Kidney (tissue), 14 donors: ENCODE measurements around the gene MYH10. TPM values are rescaled to one million over a fixed set of nuclear protein-coding genes. Genes with fewer than 3 reads are reported as not detected.

Experiments
- DNase-seq, 5 donors: peaks; one replicate each; pipeline ENCODE4 v3.0.0-alpha.2; 2013 to 2020
- FAIRE-seq: peaks from 2 replicates; lab custom pipeline; 2012; peaks lifted over from hg19 to GRCh38; lab: Jason Lieb, UNC
- H3K27ac ChIP-seq, 2 donors: one replicate each; pipeline ENCODE4 v1.7.0; 2013; ENCODE audit warnings: low read depth in 2 of 2, low read length in 2 of 2, inconsistent platforms in 1 of 2
- H3K27me3 ChIP-seq: one replicate; pipeline ENCODE4 v1.7.1; 2013; ENCODE audit warnings: low read length, inconsistent platforms; ENCODE audit not compliant: control insufficient read depth, insufficient read depth
- H3K36me3 ChIP-seq, 3 donors: one replicate each; pipeline versions ENCODE4 v1.7.0 to v1.7.1; 2013; ENCODE audit warnings: low read length in 3 of 3, control low read depth in 1 of 3, inconsistent platforms in 1 of 3; ENCODE audit not compliant: insufficient read depth in 3 of 3, control insufficient read depth in 2 of 3
- H3K4me1 ChIP-seq, 3 donors: one replicate each; pipeline versions ENCODE4 v1.7.0 to v1.7.1; 2013; ENCODE audit warnings: low read length in 3 of 3, inconsistent platforms in 1 of 3, low read depth in 1 of 3; ENCODE audit not compliant: control insufficient read depth in 2 of 3, insufficient read depth in 2 of 3
- H3K4me3 ChIP-seq, 3 donors: one replicate each; pipeline versions ENCODE4 v1.7.0 to v1.8.1; 2013; ENCODE audit warnings: low read length in 3 of 3, control low read depth in 1 of 3, inconsistent platforms in 1 of 3
- H3K9ac ChIP-seq, 3 donors: one replicate each; pipeline versions ENCODE4 v1.7.0 to v1.7.1; 2013; ENCODE audit warnings: low read length in 3 of 3, control low read depth in 1 of 3, inconsistent platforms in 1 of 3
- H3K9me3 ChIP-seq, 3 donors: one replicate each; pipeline versions ENCODE4 v1.7.0 to v1.7.1; 2013; ENCODE audit warnings: low read length in 3 of 3, control low read depth in 1 of 3, inconsistent platforms in 1 of 3; ENCODE audit not compliant: control insufficient read depth in 2 of 3, insufficient read depth in 1 of 3
- intact Hi-C: fragments of 100-400 bp; cut with DNase I; formaldehyde crosslinking; loops from one replicate; pipeline ENCODE4 v1.11.1; 2022
- polyA plus RNA-seq: library from polyadenylated mRNA; stranded (reverse); fragments of 350-450 nt; fragmentation: Illumina TruSeq; extraction: RNeasy Lipid Tissue Mini Kit (QIAGEN cat#74804); gene quantifications from one replicate; pipeline ENCODE4 v1.2.3, GENCODE V29; 2014; ENCODE audit warnings: low read depth, low replicate concordance; ENCODE audit not compliant: insufficient read depth
- total RNA-seq: library from RNA; stranded (reverse); fragmentation: NEBNext Ultra II Directional; extraction: Animal tissue kit (Norgen Biotek cat#: 25700); gene quantifications from one replicate; pipeline ENCODE4 v1.2.1, GENCODE V29; 2021
- TF ChIP-seq, protein P1 (sequence below): IDR thresholded peaks from 3 replicates; pipeline ENCODE4 v1.5.1; 2012; ENCODE audit warnings: mild to moderate bottlenecking, moderate library complexity, borderline replicate concordance; ENCODE audit not compliant: insufficient read depth; ENCODE audit errors: extremely low read depth
- donor health status: control.
- donor health status: control.
- donor health status: control.
- donor health status: control.
- donor health status: control.
- donor health status: DM: yes; HTN: yes; CAD: no.
- donor health status: Normal renal cell carcinoma (clear cell type).

MYH10 gene
- total and polyA plus RNA-seq, 2 donors from 2014 or later = 23.6 to 104 TPM

DNA sequence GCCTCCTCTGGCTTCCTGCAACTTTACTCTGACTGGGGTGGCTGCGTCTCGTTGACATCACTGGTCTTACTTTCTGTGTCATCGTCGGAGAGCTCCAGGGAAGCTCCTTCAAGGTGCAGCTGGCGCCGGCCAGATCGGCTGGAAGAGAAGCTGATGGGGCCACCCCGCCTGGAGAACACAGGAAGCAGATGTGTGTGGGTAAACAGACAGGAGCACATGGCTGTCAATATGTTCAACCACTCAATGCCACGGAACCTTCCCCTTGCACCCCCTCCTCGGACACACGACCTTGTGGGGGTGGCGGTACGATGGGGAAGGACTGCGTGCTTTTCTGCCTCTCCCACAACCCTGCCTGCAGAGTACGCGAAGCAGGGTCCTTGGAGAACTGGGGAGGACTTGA lies 154.7 kb downstream of the MYH10 start:
- TF ChIP-seq, protein P1, sequence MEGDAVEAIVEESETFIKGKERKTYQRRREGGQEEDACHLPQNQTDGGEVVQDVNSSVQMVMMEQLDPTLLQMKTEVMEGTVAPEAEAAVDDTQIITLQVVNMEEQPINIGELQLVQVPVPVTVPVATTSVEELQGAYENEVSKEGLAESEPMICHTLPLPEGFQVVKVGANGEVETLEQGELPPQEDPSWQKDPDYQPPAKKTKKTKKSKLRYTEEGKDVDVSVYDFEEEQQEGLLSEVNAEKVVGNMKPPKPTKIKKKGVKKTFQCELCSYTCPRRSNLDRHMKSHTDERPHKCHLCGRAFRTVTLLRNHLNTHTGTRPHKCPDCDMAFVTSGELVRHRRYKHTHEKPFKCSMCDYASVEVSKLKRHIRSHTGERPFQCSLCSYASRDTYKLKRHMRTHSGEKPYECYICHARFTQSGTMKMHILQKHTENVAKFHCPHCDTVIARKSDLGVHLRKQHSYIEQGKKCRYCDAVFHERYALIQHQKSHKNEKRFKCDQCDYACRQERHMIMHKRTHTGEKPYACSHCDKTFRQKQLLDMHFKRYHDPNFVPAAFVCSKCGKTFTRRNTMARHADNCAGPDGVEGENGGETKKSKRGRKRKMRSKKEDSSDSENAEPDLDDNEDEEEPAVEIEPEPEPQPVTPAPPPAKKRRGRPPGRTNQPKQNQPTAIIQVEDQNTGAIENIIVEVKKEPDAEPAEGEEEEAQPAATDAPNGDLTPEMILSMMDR = no peak
- FAIRE-seq = no peak
- no peak overlapping the region for H3K9ac ChIP-seq
- H3K36me3 ChIP-seq = peaks cover 2 to 74% (median 31%) of the 10 kb centered on the region in 3 donors
- no peaks in the 10 kb centered on the region for H3K9me3 ChIP-seq
- no peaks in the 10 kb centered on the region for H3K27me3 ChIP-seq
- H3K4me3 ChIP-seq = no peak overlapping the region
- no peak overlapping the region for H3K27ac ChIP-seq
- intact Hi-C loops = no loop called here
- H3K4me1 ChIP-seq = peaks cover 0 to 3% (median 0%) of the 10 kb centered on the region in 3 donors
- DNase-seq = no peak

DNA sequence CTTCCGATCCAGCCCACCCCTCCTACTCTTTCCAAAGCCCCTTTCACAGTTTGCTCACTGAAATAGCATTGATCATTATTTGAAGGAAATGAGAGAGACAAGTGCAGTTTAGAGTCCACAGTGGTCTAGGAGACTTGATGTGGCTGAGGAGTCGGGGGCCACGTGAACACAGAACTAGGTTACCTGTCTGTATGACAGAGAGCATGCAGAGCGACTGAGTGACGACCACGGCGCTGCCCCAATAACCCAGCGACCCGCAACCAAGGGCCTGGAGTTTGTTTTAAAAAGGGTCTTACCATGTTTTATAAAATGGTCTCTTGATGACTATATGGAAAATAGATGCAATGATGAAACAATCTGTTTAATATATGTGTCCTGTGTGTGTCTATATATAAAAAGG lies 155.3 kb downstream of the MYH10 start:
- H3K27ac ChIP-seq = no peak overlapping the region
- H3K4me3 ChIP-seq = no peak overlapping the region
- no peak for DNase-seq
- no peaks in the 10 kb centered on the region for H3K9me3 ChIP-seq
- H3K36me3 ChIP-seq = peaks cover under 1 to 72% (median 31%) of the 10 kb centered on the region in 3 donors
- no peak for FAIRE-seq
- H3K27me3 ChIP-seq = no peaks in the 10 kb centered on the region
- TF ChIP-seq, protein P1 = no peak
- peaks cover 0 to 8% (median 0%) of the 10 kb centered on the region in 3 donors for H3K4me1 ChIP-seq
- no peak overlapping the region for H3K9ac ChIP-seq
- intact Hi-C loops = no loop called here

DNA sequence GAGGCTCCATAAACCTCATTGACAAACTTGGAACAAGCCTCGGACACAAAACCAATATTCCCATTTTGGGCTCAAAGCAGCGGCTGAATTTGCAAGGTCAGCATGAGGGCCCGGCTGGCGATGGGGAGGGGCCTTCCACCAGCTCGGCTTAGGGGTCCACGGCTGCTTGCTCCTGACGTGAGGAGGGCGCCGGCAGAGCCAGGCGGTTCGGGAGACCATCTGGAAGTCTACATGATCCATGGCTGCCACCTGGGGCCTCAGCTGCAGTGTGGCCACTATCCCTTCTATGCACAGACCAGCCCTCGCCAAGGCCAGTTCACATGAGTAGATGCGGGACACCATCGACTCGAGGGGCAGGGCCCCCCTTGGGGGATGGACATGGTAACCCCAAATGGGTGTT lies 155.7 kb downstream of the MYH10 start:
- H3K4me1 ChIP-seq = peaks cover 0 to 11% (median 0%) of the 10 kb centered on the region in 3 donors
- H3K9me3 ChIP-seq = no peaks in the 10 kb centered on the region
- intact Hi-C loops = no loop called here
- FAIRE-seq (no peak), DNase-seq (no peak)
- H3K27me3 ChIP-seq = no peaks in the 10 kb centered on the region
- H3K27ac ChIP-seq = no peak overlapping the region
- no peak overlapping the region for H3K9ac ChIP-seq
- TF ChIP-seq, protein P1 = no peak
- H3K4me3 ChIP-seq = no peak overlapping the region
- peaks cover 0 to 68% (median 29%) of the 10 kb centered on the region in 3 donors for H3K36me3 ChIP-seq
